Gastrocnemius medialis (tissue), 4 donors: ENCODE results near the gene DNAJA3.

Source experiments
- POLR2A ChIP-seq, 2 donors: fragments of 450-650 bp; IDR thresholded peaks; one replicate each; pipeline ENCODE4 v1.6.1; 2017; ENCODE audit warnings: antibody characterized with exemption in 2 of 2, mild to moderate bottlenecking in 2 of 2, moderate library complexity in 2 of 2
- TF ChIP-seq, protein P1 (sequence below), 5 experiments: fragments of 450-650 bp in 3 of 5; fragments of 200-600 bp in 2 of 5; sonication (generic) in 2 of 5; IDR thresholded peaks in 4 of 5; conservative IDR thresholded peaks in 1 of 5; 1 replicate in 4 of 5; 2 replicates in 1 of 5; pipeline ENCODE4 v1.5.1; 2016 to 2019; ENCODE audit warnings: antibody characterized with exemption in 5 of 5, mild to moderate bottlenecking in 3 of 5, moderate library complexity in 3 of 5

DNA sequence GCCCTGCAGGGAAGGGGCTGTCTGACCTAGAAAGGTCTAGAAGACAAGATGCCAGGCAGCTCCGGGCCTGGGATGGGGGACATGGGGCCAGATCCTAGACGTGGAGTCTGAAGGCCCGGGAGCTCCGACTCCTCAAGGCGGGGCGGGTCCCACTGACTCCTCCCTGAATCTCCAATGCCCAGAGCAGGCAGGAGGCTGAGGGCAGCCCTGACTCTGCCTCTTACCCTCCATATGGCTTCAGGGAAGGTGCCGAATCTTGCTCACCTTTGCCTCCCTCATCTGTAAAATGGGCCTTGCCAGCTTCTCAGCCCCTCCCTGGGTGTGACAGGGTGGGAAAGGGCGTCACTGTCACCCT lies 39.2 kb upstream of the DNAJA3 start:
- TF ChIP-seq, protein P1, sequence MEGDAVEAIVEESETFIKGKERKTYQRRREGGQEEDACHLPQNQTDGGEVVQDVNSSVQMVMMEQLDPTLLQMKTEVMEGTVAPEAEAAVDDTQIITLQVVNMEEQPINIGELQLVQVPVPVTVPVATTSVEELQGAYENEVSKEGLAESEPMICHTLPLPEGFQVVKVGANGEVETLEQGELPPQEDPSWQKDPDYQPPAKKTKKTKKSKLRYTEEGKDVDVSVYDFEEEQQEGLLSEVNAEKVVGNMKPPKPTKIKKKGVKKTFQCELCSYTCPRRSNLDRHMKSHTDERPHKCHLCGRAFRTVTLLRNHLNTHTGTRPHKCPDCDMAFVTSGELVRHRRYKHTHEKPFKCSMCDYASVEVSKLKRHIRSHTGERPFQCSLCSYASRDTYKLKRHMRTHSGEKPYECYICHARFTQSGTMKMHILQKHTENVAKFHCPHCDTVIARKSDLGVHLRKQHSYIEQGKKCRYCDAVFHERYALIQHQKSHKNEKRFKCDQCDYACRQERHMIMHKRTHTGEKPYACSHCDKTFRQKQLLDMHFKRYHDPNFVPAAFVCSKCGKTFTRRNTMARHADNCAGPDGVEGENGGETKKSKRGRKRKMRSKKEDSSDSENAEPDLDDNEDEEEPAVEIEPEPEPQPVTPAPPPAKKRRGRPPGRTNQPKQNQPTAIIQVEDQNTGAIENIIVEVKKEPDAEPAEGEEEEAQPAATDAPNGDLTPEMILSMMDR (IDR thresholded peaks at IDR 0.05 in 4 of 5, conservative IDR thresholded peaks at IDR 0.05 in 1 of 5) = no peak
- no peak for TF ChIP-seq POLR2A (IDR thresholded peaks at IDR 0.05)
